Activated CD8-positive, alpha-beta memory T cell treated with anti-CD3 and anti-CD28 coated beads for 1 hour (primary cell): Measurements from ENCODE around the gene ZNF385B.
"Not testable (repeated sequence)": the region's sequence is repeated elsewhere in the genome, so short reads cannot be mapped to it uniquely, and the experiment has no call there.

Experiments used
- DNase-seq, 2 donors: peaks; one replicate each; pipeline ENCODE4 v3.0.0-alpha.2; 2020; ENCODE audit warnings: low read depth in 1 of 2; ENCODE audit errors: extremely low read depth in 1 of 2

The ZNF385B gene

DNA sequence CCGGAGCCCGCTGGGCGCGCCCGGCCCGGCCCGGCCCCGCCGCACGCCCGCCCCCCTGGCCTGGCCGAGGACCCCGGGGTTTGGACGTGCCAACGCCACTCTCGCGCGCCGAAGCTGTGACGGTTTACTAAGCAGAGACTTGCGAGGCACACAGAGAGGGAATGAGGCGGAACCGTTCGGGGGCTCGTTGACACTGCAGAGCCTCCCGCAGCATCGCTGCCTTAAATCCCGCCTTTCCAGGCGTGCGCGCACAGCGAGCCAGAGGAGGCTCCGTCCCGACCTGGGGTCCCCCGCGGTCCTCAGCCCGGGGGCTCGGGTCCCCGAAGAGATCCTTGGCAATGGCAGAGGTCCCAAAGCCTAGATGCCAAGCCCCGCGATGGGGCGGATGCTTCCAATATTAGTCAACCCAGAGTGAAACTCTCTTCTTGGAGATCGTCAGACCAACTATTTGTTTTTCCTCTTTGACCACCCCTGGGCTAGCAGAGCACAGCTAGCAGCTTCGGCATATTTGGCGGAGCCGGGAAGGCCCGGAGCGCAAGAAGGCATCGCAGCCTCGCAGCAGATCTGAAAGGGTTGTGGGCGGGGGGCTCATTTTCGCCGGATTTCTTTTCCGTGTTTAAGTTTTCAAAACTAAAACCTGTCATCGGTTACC lies at the start of gene ZNF385B:
ZNF385B (minus strand) TSS at position 197 of the 652 bp plus-strand sequence.
- no peak for DNase-seq

DNA sequence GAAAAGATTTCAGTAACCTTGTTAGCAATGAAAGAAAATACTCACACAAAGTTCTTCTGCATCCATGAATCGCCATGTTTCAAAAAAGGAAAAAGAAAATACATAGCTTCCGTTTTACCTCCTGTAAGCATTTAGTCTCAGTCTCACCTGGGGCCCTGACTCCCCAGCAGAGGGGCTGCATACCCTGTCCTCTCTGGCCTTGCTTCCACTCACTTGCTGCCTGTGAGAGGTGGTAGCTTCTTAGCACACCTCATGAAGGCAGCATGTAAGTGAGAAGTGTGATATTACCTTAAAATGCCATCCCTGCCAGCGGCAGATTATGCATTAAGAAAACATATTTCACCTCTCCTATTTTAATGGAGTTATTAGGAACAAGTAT lies 49.3 kb upstream of the ZNF385B start:
- no peak for DNase-seq

DNA sequence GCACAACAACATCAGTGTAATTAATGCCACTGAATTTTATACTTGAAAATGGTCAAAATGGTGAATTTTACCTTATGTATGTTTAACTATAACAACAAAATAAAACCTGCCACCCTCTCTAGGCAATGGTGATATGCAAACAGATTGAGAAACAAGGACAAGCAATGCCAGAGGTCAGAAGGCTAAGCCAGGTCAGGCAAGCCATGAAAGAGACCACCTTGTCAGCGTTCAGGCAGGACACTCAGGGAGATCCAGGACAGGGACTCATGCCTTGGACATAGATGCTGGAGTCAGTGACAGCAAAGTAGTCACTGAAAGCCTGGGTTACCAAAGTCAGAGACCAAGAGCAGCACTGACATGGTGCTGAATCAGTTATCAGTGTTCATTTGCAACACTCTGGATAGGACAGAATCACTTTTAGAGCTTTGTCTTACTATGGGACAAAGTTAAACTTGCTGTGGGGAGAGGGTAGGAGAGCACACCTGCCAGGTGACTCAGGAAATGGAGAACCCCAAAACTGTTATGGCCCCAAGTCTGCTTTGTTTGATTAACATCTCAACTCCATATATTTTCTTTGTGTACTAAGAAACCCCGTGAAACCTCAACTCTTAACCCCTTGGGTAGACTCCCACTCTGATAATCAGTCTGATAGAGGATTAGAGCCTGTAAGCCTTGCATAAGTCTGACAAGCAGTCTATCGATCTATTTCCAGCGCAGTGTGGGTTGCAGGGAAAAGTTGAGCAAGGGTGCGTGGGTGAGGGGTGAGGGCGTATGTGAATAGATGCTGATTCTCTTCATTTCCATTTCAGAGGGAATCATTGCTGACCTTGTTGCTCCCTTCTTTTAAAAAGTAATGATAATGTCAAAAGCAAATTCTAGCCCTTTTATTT lies 48.7 kb upstream of the ZNF385B start:
- DNase-seq = no peak

- no peak for DNase-seq
Measured at GRCh38 chr2:179900655-179901054, 39.2 kb upstream of the ZNF385B start.

GRCh38 chr2:179899666-179900065 lies 38.3 kb upstream of the ZNF385B start:
- DNase-seq = no peak

DNA sequence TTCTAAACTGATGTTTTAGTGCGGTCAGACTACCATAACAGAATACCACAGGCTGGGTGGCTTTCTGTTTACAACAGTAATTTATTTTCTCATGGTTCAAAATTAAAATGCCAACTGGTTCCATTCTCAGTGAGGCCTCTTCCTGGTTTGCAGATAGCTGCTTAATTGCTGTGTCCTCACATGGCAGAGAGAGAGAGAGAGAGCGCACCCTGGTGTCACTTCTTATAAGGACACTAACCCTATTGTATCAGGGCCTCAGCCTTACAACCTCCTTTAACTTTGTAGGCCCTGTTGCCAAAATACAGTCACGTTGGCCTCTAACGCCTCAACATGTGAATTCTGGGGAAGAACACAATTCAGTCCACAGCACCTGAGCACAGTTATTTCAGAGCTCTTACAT lies 37.5 kb upstream of the ZNF385B start:
- no peak for DNase-seq

DNA sequence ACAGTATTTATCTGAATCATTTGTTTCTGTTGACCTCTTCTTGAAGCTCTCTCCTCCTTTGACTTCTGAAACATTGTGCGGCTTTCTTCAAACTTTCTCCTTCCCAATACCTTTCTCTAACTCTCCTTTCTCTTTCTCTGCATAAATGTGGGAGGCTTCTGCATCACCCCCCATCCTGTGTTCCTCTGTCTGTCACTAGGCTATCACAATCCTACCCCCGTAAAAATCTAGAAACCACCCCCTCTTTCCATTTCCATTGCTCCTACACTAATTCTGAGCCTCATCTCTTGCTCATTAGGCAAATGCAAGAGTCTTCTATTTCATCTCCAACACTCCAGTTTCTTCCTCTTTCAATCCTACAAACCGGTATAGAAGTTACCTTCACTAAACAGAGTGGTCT lies 32.2 kb upstream of the ZNF385B start:
- DNase-seq = no peak

DNA sequence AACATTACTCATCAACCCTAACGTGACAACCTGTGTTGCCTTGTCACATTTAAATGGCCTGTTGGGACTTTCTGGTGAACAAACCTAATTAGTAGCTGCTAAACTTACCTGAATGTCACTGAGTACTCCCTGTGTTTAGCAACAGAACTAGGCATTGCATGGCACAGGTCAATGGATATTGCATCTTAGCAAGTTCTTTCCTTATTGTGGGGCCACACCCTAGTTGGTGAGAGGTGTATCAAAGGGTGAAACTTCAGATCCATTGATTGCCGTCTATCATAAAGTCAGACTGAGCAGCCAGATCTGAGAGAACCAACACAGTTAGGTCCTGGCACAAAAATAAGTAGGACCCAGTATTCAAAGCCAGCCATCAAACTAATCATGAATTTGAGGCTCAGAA lies 29.8 kb upstream of the ZNF385B start:
- DNase-seq = no peak

DNA sequence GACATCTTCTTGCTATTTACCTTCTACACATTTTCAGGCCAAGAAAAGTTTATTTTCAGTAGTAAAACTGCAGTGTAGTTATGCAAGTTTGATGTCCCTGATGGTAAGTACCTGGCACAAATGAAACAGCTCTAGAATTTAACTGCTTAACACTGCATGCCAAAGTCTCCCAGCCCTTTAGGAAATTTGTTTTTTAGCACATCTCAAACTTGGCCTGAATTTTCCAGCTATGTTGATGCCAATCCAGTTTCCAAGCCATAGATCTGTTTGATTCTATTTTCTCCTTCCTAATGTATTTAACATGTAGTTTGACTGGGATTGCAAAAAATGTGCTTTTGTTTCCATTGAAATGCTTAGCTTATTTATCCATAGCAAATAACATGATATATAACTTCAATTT lies 29.3 kb upstream of the ZNF385B start:
- DNase-seq = no peak

DNA sequence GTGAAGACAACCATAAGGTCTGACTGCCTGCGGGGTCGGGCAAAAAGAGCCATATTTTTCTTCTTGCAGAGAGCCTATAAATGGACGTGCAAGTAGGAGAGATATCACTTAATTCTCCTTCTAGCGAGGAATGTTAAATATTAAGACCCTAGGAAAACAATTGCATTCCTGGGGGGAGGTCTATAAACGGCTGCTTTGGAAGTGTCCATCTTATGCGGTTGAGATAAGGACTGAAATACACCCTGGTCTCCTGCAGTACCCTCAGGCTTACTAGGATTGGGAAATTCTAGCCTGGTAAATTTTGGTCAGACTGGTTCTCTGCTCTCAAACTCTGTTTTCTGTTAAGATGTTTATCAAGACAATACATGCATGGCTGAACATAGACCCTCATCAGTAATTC lies 27.2 kb upstream of the ZNF385B start:
- DNase-seq = not testable (repeated sequence)

DNA sequence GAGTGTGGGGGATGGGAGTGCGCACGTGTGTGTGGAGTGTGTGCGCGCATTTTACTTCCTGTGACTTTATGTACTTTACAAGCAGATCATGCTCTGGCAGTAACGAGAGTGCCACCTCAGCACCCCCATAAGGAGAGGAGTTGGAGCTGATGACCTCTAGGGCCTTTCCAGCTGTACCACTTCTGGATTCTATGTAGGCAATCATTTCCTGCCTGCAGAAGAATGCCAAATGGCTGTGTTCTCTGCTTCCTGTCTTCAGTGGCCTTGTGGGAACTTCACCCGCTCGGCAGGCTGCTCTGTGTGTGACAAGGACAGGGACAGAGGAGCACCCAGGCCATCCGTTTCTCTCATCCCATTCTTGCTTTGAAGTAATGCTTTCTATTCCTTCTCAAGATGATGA lies 22.8 kb upstream of the ZNF385B start:
- DNase-seq = no peak

GRCh38 chr2:179882851-179883806 lies 21.7 kb upstream of the ZNF385B start:
- DNase-seq = no peak

- no peak for DNase-seq
Measured at GRCh38 chr2:179877601-179878364, 16.4 kb upstream of the ZNF385B start.

DNA sequence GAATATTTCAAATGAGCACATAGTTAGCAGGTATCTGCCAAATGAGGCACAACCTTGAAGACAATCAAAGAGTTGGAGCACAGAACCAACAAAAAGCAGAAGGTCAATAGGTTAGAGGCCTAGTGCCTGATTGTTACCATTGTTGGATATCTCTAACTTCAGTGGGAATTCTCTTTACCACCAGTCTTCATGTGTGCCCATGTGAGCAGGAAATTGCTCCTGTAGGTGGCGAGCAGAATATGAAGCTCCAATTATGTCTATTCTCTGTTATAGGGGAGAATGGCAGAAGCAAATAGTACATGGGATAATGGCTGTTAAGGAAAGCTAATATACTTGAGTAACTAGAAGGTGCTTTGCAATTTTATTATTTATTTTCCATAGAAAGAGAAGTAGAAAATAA lies 14.9 kb upstream of the ZNF385B start:
- DNase-seq = no peak

DNA sequence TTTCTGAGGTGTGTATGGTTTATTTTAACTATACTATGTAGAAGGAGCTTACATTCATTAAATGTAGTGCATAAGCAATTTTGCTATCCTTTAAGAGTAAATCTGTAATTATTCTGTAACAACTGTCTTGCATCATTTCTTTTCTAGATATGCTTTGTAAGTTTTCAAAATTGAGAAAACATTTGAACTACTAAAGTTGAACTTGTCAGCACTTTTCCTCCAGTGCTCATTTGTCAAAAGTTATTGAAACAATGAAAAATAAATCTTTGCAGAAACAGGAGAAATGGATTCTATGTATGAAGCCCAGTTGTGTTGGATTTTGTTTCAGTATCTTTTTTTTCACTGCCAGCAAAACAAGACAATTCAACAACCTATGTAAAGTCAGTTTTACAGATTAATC lies 14.5 kb upstream of the ZNF385B start:
- no peak for DNase-seq

DNA sequence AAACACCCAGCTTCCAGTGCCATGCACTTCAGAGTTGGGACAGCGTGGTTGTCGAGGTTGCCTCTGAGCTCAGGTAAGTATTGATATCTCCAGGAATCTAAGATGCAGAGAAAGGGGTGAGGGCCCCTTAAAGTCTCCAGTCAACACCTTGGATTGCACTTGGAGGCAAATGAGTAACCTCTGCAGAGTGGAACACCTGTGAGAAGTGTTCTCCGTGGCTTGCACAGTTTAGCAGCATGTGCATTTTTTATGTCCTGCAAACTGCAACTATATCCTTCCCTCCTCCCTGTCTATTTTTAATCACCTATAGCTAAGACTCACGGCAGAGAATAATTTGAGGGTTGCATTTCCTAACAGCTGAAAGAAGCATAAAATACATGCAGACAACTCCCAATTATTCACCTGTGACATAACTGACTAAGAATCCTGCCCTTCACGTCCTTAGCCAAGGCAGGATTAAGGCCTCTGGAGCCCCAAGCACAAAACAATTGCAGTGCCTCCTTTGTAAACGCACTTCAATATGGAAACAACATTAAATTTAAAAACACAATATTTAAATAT lies 1.6 kb upstream of the ZNF385B start:
- DNase-seq = no peak

DNA sequence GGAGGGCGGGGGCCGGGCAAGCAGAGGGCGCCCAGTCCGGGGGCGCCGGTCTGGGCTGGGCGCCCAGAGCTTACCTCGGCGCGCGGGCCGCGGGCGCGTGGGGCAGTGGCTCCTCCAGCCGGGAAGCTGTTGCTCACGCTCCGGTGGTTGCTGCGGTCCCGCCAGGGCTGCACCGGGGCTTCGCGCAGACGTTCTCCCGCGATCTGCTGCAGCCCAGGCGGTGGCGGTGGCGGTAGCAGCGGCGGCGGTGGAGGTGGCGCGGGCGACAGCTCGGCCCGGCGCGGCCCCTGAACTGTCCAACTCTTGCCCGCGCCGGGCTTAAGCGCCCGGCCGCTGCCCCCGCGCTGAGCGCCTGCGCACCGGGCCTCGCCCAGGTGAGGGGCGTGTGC lies 391 bp downstream of the ZNF385B start:
- DNase-seq = no peak

DNA sequence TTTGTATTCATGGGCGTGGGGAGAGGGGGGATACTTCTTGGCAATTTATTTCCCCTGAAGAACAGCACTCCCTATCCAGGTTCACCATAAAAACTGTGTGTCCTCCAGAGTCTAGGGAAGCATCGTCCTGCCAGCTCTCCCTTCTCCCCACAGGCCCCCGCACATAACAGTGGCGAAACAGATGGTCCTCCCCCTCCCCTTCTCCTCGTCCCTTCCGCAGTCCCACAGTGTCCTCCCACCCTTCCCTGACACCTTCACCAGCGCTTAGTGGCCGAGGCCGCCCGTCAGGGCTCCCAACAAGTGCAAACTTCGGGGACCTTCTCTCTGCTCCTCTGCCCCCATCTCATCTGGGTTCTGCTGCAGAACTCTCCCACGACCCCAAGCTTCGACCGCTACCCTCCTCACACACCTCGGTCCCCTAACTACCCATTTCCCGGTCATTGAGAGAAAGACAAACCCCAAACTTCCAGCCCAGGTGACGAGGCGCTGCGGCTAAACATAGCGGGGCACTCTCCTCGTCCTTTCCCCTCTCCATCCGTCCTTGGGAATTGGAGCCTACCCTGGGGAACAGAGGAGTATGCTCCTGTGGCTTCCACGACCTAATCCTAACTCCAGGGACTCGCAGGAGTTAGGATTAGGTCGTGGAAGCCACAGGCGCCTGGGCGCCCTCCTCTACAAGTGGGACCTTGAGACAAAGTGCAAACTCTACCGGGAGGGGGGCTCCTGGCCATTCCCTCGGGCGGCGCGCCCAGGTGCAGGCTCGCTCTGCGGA lies 971 bp downstream of the ZNF385B start:
- no peak for DNase-seq

GRCh38 chr2:179859523-179859922 lies 1.9 kb downstream of the ZNF385B start:
- DNase-seq = no peak

- no peak for DNase-seq
Measured at GRCh38 chr2:179857236-179857635, 4.2 kb downstream of the ZNF385B start.
